ENCODE measurements around the gene CPTP.
A peak's percentile ranks its signal among the peaks of the same experiment; 100 is the strongest.

The CPTP gene

GRCh38 chr1:1302006-1302430, 22.6 kb upstream of the CPTP start:
- Histone ChIP-seq H3K4me3 (ENCODE audit: extremely low read depth, insufficient read depth, low read length, poor library complexity, severe bottlenecking) (no peak overlapping the region), H3K9me3 (ENCODE audit: control insufficient read depth, low read length) (no peaks in the 10 kb centered on the region), H3K36me3 (ENCODE audit: control insufficient read depth, insufficient read depth, low read length) (peaks cover 11% of the 10 kb centered on the region), H3K27ac (ENCODE audit: low read depth, low read length, severe bottlenecking) (no peak overlapping the region), H3K4me1 (ENCODE audit: control insufficient read depth, insufficient read depth, low read length, poor library complexity, severe bottlenecking) (peaks cover 29% of the 10 kb centered on the region)
- 87 to 96% methylated on average over 9 of the region's 9 CpGs for WGBS, 2 experiments (ENCODE audit: insufficient coverage in 2 of 2)

DNA sequence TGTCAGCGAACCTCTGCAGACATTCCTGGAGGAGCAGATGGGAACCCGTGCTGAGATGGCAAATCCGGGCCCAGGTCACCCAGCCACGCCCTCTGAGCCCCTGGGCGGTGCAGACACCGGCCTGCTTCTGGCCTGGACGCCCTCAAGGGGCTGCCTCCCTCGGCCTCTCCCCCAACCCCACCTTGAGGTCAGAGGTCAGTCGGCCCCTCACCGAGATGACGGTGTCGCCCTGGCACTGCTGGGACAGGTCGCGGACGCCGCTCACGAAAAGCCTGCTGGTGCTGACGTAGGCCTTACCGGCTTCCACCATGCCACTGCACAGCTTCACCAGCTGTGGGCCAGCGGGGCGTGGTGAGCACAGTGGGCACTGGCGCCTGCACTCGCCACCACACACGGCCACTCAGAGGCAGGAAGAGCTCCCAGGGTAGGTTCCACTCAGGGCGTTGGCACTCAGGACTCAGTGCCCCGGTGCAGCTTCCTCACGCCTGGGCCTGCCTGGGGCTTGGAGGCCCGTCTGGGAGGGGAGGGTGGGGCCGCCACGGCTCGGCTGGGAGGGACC, 21.6 kb upstream of the CPTP start:
- Histone ChIP-seq H3K4me3 (ENCODE audit: extremely low read depth, insufficient read depth, low read length, poor library complexity, severe bottlenecking) (no peak overlapping the region), H3K4me1 (ENCODE audit: control insufficient read depth, insufficient read depth, low read length, poor library complexity, severe bottlenecking) (peaks cover 29% of the 10 kb centered on the region), H3K9me3 (ENCODE audit: control insufficient read depth, low read length) (no peaks in the 10 kb centered on the region), H3K36me3 (ENCODE audit: control insufficient read depth, insufficient read depth, low read length) (peaks cover 5% of the 10 kb centered on the region), H3K27ac (ENCODE audit: low read depth, low read length, severe bottlenecking) (no peak overlapping the region)
- 92 to 94% methylated on average over 30 of the region's 31 CpGs for WGBS, 2 experiments (ENCODE audit: insufficient coverage in 2 of 2)

DNA sequence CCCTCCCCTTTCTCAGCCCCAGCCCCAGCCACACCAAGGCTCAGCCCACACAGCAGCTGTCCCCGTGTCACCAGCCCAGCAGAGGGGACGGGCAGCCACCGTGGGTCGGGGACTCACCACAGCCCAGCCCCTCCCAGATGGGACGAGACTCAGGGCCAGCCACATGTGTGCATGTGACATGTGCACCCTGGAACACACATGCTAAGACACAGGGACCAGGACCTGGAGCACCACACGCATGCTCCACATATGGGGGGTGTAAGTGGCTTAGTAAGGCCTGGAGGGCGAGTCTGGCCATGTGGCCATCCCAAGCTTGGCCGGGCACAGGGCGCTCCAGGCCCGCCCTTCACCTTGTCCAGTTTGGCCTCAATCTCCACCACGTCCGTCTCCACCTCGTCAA, 20.9 kb upstream of the CPTP start:
- peaks cover 4% of the 10 kb centered on the region for H3K36me3 ChIP-seq (ENCODE audit: control insufficient read depth, insufficient read depth, low read length)
- no peaks in the 10 kb centered on the region for H3K9me3 ChIP-seq (ENCODE audit: control insufficient read depth, low read length)
- H3K4me3 ChIP-seq (ENCODE audit: extremely low read depth, insufficient read depth, low read length, poor library complexity, severe bottlenecking), result no peak overlapping the region
- H3K27ac ChIP-seq (ENCODE audit: low read depth, low read length, severe bottlenecking), result no peak overlapping the region
- WGBS, 2 experiments (ENCODE audit: insufficient coverage in 2 of 2), result 96 to 97% methylated on average over 8 to 12 of the region's 13 CpGs
- H3K4me1 ChIP-seq (ENCODE audit: control insufficient read depth, insufficient read depth, low read length, poor library complexity, severe bottlenecking), result peaks cover 29% of the 10 kb centered on the region

DNA sequence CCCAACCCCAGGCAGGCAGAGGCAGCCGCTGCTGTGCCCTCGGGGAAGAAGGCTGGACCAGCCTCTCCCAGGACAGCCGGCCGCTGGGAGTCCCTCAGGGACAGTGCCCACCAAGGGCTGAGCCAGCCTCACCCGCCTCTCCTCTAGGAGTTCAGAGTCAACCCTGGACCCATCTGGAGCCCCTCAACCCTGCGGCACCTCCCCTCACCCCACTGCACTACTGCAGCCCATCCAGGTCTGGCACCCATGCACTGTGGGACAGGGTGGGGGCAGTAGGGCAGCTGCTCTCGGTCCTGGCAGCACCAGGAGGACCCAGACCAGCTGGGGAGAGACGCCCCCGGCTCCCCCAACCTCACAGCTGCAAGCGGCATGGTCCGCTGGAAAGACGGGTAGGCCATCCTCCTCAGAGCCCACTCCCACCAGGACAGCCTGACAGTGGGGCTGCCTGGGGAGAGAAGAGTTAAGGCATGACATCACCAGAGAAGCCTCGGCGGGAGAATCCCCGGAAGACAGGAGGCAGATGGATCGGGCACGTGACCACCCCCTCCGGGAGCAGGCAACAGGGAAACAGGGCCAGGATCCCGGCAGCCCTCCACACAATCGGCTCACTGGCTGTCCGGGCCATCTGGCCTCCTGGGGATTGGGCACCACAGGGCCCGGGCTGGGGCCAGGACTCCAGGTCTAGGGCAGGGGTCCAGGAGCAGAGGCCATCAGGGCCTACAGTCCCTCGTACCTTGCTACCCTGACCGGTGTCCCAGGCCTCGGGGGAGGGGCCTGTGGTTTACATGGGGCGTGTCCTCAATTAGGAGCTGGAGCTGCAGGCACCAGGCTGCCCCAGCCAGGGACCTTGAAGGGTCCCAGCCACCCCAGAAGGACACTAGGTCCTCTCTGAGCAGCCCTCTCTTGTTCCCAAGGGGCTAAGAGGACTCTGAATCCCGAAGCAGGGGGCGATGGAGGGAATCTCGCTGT, 20.0 kb upstream of the CPTP start:
- Histone ChIP-seq H3K4me3 (ENCODE audit: extremely low read depth, insufficient read depth, low read length, poor library complexity, severe bottlenecking) (peak overlapping the region; percentile 14), H3K27ac (ENCODE audit: low read depth, low read length, severe bottlenecking) (peak overlapping the region; percentile 68), H3K9me3 (ENCODE audit: control insufficient read depth, low read length) (no peaks in the 10 kb centered on the region), H3K36me3 (ENCODE audit: control insufficient read depth, insufficient read depth, low read length) (peaks cover 4% of the 10 kb centered on the region), H3K4me1 (ENCODE audit: control insufficient read depth, insufficient read depth, low read length, poor library complexity, severe bottlenecking) (peaks cover 31% of the 10 kb centered on the region)
- 27 to 34% methylated on average over 19 to 20 of the region's 29 CpGs for WGBS, 2 experiments (ENCODE audit: insufficient coverage in 2 of 2)

DNA sequence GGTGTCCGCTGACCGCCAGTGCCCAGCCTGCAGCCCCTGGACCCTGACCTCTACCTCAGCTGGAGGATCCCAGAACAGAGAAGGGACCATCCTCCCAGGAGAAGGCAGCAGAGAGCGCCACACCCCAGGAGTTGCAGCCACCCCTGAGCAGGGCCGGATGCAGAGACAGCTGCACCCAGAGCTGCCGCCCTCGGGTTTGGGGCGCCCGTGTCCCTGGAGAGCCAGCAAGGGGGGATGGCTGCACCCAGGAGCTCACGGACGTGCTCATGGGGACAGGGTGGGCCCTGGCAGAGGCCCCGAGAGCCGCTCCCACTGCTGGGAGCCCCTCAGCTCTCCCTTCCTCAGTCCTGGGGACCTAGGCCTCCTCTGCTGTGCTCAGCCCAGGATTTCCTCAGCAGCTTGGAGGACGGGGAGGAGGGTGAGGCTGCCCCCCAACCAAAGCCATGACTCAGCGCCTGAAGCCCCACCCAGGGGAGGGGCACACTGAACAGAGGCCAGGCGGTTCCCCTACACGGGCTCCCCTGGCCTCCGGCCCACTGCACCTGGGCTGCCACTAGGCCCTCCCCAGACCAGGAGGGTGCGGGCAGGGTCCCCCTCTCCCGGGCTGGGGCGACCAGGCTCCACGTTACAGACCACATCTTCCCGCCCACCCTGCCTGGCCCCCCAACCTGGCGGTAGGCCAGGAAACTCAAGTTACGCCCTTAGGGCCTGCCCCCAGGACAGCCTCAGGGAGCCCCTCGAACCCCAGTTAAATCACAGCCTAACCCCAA, 19.1 kb upstream of the CPTP start:
- Histone ChIP-seq H3K36me3 (ENCODE audit: control insufficient read depth, insufficient read depth, low read length) (peaks cover under 1% of the 10 kb centered on the region), H3K9me3 (ENCODE audit: control insufficient read depth, low read length) (no peaks in the 10 kb centered on the region), H3K27ac (ENCODE audit: low read depth, low read length, severe bottlenecking) (peak overlapping the region; percentile 68), H3K4me1 (ENCODE audit: control insufficient read depth, insufficient read depth, low read length, poor library complexity, severe bottlenecking) (peaks cover 33% of the 10 kb centered on the region), H3K4me3 (ENCODE audit: extremely low read depth, insufficient read depth, low read length, poor library complexity, severe bottlenecking) (peak overlapping the region; percentile 79)
- WGBS, 2 experiments (ENCODE audit: insufficient coverage in 2 of 2), result 55 to 60% methylated on average over 17 to 25 of the region's 25 CpGs

DNA sequence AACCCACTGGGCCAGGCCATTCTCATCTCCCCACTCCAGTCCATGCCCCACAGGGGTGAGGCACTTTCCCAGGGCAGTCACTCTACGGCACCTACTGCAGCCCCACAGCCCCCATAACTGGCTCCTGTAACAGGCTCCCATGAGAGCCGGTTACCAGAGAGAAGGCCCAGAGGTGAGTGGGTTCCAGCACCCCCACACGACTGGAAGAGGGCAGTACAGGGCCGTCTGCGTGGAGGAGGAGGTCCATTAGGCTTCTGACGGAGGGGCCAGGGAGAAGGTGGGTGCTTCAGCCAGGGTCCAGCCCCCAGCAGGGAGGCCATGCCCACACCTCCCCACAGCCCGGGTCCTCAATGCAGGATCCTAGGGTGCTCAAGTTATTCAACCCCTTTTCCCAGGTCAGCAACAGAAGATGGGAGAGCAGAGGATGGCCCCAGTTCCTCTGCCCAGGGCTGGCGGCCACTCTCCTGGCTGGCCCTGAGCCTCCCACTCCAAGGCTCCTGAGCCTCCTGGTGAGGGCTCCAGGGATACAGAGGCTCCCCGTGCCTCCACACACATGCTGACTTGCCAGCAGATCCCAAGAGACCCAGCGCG, 18.4 kb upstream of the CPTP start:
- WGBS, 2 experiments (ENCODE audit: insufficient coverage in 2 of 2), result 47 to 69% methylated on average over 8 to 10 of the region's 11 CpGs
- peak overlapping the region; percentile 79 for H3K4me3 ChIP-seq (ENCODE audit: extremely low read depth, insufficient read depth, low read length, poor library complexity, severe bottlenecking)
- peaks cover 6% of the 10 kb centered on the region for H3K36me3 ChIP-seq (ENCODE audit: control insufficient read depth, insufficient read depth, low read length)
- H3K27ac ChIP-seq (ENCODE audit: low read depth, low read length, severe bottlenecking), result peak overlapping the region; percentile 68
- H3K4me1 ChIP-seq (ENCODE audit: control insufficient read depth, insufficient read depth, low read length, poor library complexity, severe bottlenecking), result peaks cover 33% of the 10 kb centered on the region
- no peaks in the 10 kb centered on the region for H3K9me3 ChIP-seq (ENCODE audit: control insufficient read depth, low read length)

DNA sequence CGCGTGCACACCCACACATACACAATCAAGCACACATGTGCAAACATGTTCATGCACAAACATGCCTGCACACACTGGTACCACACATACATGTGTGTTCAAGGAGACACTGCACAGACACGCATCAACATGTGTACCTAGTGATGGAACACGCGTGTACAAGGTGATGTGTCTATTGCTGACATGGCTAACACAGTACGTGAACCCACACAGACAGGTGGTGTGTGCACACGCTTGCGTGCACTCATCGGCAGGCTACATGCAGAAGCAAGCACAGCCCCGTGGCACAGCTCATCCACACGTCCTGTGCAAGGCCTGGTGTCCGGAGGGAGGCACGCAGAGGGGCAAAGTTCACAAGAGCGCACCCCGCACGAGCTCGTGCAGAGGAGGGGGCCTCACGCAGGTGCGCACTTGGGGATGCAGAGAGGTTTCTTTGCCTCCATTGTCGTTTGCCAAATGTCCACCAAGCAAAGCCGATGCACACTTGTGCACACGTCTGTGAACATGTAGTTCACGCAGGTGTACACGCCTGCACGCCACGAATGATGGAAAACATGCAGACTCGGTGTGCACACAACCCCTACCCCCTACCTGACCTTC, 17.8 kb upstream of the CPTP start:
- H3K4me3 ChIP-seq (ENCODE audit: extremely low read depth, insufficient read depth, low read length, poor library complexity, severe bottlenecking), result peak overlapping the region; percentile 79
- H3K36me3 ChIP-seq (ENCODE audit: control insufficient read depth, insufficient read depth, low read length), result peaks cover 12% of the 10 kb centered on the region
- H3K9me3 ChIP-seq (ENCODE audit: control insufficient read depth, low read length), result no peaks in the 10 kb centered on the region
- H3K27ac ChIP-seq (ENCODE audit: low read depth, low read length, severe bottlenecking), result no peak overlapping the region
- 73 to 75% methylated on average over 25 to 27 of the region's 27 CpGs for WGBS, 2 experiments (ENCODE audit: insufficient coverage in 2 of 2)
- peaks cover 33% of the 10 kb centered on the region for H3K4me1 ChIP-seq (ENCODE audit: control insufficient read depth, insufficient read depth, low read length, poor library complexity, severe bottlenecking)

- Histone ChIP-seq H3K4me1 (ENCODE audit: control insufficient read depth, insufficient read depth, low read length, poor library complexity, severe bottlenecking) (peaks cover 33% of the 10 kb centered on the region), H3K36me3 (ENCODE audit: control insufficient read depth, insufficient read depth, low read length) (peaks cover 16% of the 10 kb centered on the region), H3K27ac (ENCODE audit: low read depth, low read length, severe bottlenecking) (peak overlapping the region; percentile 36), H3K9me3 (ENCODE audit: control insufficient read depth, low read length) (no peaks in the 10 kb centered on the region), H3K4me3 (ENCODE audit: extremely low read depth, insufficient read depth, low read length, poor library complexity, severe bottlenecking) (peak overlapping the region; percentile 79)
- WGBS, 2 experiments (ENCODE audit: insufficient coverage in 2 of 2), result 3% methylated on average over 50 to 56 of the region's 83 CpGs
Observed at GRCh38 chr1:1307261-1307922, 17.2 kb upstream of the CPTP start.

- Histone ChIP-seq H3K4me1 (ENCODE audit: control insufficient read depth, insufficient read depth, low read length, poor library complexity, severe bottlenecking) (peaks cover 33% of the 10 kb centered on the region), H3K4me3 (ENCODE audit: extremely low read depth, insufficient read depth, low read length, poor library complexity, severe bottlenecking) (peak within 1 kb of the TSS; percentile 79), H3K27ac (ENCODE audit: low read depth, low read length, severe bottlenecking) (peak within 1 kb of the TSS; percentile 95), H3K9me3 (ENCODE audit: control insufficient read depth, low read length) (no peaks in the 10 kb centered on the region), H3K36me3 (ENCODE audit: control insufficient read depth, insufficient read depth, low read length) (peaks cover 21% of the 10 kb centered on the region)
- WGBS, 2 experiments (ENCODE audit: insufficient coverage in 2 of 2), result 0% methylated on average over 76 to 103 of the region's 131 CpGs
Observed at GRCh38 chr1:1307923-1308755, 16.5 kb upstream of the CPTP start, which contains the start of the genes ACAP3 and PUSL1. Gene ACAP3 (minus strand): TSS chr1:1307930. CDS start chr1:1307815, 115 bp downstream. Gene PUSL1 (plus strand): TSS chr1:1308597. CDS start chr1:1308644, 47 bp downstream.

All from mesodermal cell (in vitro differentiated cells).